HG02763 (cell line): Measurements from ENCODE around the gene CEP170B.
"Not testable (repeated sequence)": the region's sequence is repeated elsewhere in the genome, so short reads cannot be mapped to it uniquely, and the experiment has no call there.

ENCODE experiments used
- ATAC-seq: cut with Tn5 transposase; IDR thresholded peaks from one replicate; pipeline ENCODE4 v1.9.1; 2021; ENCODE audit warnings: mild to moderate bottlenecking, moderate library complexity; ENCODE audit not compliant: unreplicated experiment

Gene CEP170B

DNA sequence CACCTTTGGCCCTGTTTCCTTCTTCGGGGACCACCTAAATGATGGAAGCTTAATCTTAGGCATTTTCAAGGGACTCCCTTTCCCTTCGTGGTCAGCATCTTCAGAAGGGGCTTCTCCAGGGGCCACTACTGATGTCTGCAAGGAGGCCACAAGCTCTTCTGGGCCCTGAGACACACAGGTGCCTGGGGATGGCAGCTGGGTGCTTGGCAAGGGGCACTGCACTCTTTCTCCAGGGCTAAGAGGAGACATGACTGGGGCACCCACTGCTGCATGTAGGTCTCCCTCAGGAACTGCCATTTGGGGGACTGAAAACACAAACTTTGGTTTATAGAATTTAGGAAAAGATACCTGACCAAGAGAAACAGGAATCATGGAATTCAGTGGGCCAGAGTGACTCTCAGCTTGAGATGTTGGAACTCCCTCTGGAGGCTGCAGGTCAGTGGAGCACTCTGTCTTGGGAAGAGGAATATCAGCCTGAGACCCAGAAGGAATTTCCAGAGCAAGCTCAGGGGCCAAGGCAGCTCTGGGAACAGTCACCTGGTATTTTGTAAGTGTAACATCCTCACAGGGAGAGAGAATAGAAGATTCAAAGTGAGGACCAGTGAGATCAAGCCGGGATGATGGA lies 75.6 kb downstream of the CEP170B start:
- ATAC-seq = no peak

DNA sequence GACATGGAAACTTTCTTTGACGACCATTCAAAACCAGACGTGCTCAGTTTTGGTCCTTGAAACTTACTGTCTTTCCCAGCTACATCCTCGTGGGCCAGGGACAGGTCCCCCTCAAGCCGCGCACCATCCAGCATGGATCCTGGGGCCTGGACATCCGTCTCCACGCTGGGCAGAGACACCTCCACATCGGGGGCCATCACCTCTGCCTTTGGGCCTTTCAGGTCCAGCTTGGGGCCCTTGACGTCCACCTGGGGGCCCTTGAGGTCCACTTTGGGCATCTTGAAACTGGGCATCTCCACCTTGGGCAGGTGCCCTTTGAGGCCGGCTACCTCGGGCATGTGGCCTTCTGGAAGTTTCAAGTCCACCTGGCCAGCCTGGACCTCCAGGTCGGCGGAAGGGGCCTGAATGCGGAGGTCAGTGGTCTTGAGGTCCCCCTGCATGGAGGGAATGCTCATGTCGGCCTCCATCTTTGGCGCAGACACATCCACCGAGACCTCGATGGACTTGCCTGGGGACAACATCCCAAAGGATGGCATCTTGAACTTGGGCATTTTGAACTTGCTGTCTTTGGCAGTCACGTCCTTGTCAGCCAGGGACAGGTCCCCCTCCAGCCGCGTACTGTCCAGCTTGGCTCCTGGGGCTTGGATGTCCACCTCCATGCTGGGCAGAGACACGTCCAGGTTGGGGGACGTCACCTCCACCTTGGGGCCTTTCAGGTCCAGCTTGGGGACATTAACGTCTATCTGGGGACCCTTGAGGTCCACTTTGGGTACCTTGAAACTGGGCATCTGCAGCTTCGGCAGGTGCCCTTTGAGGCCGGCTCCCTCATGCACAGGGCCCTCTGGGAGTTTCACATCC lies 76.7 kb downstream of the CEP170B start:
- ATAC-seq = no peak

DNA sequence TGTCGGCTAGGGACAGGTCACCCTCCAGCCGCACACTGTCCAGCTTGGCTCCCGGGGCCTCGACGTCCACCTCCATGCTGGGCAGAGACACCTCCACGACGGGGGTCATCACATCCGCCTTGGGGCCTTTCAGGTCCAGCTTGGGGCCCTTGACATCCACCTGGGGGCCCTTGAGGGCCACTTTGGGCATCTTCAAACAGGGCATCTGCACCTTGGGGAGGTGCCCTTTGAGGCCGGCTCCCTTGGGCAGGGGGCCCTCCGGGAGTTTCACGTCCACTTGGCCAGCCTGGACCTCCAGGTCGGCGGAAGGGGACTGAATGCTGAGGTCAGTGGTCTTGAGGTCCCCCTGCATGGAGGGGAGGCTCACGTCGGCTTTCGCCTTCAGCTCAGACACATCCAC lies 77.5 kb downstream of the CEP170B start:
- no peak for ATAC-seq

DNA sequence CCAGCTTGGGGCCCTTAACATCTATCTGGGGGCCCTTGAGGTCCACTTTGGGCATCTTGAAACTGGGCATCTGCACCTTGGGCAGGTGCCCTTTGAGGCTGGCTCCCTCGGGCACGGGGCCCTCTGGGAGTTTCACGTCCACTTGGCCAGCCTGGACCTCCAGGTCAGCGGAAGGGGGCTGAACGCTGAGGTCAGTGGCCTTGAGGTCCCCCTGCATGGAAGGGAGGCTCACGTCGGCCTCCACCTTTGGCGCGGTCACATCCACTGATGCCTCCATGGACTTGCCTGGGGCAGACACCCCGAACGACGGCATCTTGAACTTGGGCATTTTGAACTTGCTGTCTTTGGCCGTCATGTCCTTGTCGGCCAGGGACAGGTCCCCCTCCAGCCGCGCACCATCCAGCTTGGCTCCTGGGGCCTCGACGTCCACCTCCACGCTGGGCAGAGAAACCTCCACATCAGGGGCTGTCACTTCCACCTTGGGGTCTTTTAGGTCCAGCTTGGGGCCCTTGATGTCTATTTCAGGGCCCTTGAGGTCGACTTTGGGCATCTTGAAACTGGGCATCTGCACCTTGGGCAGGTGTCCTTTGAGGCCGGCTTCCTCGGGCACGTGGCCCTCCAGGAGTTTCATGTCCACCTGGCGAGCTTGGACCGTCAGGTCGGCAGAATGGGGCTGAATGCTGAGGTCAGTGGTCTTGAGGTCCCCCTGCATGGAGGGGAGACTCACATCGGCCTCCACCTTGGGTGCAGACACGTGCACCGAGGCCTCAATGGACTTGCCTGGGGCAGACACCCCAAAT lies 78.3 kb downstream of the CEP170B start:
- ATAC-seq = not testable (repeated sequence)

DNA sequence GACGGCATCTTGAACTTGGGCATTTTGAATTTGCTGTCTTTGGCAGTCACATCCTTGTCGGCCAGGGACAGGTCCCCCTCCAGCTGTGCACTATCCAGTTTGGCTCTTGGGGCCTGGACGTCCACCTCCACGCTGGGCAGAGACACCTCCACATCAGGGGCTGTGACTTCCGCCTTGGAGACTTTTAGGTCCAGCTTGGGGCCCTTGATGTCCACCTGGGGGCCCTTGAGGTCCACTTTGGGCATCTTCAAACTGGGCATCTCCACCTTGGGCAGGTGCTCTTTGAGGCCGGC lies 78.9 kb downstream of the CEP170B start:
- not testable (repeated sequence) for ATAC-seq

DNA sequence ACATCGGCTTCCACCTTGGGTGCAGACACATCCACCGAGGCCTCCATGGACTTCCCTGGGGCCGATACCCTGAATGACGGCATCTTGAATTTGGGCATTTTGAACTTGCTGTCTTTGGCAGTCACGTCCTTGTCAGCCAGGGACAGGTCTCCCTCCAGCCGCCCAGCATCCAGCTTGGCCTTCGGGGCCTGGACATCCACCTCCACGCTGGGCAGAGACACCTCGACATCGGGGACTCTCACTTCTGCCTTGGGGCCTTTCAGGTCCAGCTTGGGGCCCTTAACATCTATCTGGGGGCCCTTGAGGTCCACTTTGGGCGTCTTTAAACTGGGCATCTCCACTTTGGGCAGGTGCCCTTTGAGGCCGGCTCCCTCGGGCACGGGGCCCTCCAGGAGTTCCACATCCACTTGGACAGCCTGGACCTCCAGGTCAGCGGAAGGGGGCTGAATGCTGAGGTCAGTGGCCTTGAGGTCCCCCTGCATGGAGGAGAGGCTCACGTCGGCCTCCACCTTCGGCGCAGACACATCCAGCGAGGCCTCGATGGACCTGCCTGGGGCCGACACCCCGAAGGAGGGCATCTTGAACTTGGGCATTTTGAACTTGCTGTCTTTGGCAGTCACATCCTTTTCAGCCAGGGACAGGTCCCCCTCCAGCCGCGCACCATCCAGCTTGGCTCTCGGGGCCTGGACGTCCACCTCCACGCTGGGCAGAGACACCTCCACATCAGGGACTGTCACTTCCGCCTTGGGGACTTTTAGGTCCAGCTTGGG lies 79.6 kb downstream of the CEP170B start:
- not testable (repeated sequence) for ATAC-seq

DNA sequence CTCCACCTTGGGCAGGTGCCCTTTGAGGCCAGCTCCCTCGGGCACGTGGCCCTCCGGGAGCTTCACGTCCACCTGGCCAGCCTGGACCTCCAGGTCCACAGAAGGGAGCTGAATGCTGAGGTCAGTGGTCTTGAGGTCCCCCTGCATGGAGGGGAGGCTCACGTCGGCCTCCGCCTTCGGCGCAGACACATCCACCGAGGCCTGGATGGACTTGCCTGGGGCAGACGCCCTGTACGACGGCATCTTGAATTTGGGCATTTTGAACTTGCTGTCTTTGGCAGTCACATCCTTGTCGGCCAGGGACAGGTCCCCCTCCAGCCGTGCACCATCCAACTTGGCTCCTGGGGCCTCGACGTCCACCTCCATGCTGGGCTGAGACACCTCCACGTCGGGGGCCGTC lies 80.2 kb downstream of the CEP170B start:
- not testable (repeated sequence) for ATAC-seq
